Measurements from ENCODE around the gene NEK7. TPM values are rescaled to one million over a fixed set of nuclear protein-coding genes. Genes with fewer than 3 reads are reported as not detected.

Gene NEK7
- total and polyA plus RNA-seq, 2 of the 8 experiments (the other 6 are each of a cell fraction or from before 2014, with no cell fraction given): 5.1 to 10.0 TPM

DNA sequence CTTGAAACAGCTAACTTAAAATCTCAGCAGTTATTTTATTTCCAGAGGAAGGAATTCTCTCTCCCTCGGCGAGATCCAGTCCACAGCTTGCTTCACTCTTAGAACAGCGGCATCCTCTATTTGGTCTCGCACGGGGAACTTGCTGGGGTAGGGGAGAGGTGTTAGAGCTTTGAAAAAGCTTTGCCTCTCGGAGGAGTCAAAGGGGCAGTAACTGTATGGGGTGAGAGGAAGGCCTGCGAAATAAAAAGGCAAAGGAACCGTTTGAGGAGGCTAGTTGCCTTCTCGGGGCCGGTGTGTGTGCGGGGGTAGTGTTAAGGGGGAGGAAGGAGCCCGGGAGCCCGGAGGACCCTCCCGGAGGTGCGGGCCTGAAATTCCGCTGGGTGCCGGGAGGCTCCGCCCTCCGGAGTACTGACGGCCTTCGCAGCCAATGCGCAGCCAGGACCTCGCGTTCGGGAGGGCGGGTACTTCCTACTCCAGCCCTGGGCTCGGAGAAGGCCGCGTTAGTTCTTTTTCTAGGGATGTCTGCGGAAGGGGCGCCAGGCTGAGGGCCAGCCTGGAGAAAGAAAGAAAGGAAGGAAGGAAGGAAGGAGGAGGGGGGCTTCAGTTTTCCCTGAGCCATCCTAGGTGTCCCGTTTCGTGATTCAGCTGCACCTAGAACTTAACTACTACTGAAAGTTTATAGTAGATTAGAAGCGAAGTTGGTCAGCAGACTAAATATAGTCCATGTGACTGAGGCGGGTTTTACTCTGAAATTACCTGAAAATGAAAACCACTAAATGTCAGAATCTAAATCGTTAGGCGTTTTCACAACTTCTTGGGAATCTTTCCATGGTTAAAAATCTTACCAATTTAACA lies 2.2 kb downstream of the NEK7 start (continued):
- peak; percentile 36 for TF ChIP-seq KDM4A (IDR thresholded peaks at IDR 0.05; ENCODE audit: low read depth, low read length, severe bottlenecking)
- no peak for TF ChIP-seq BRCA1 (IDR thresholded peaks at IDR 0.05; ENCODE audit: low read depth, low read length)
- TF ChIP-seq EP300 (IDR thresholded peaks at IDR 0.05; ENCODE audit: borderline replicate concordance in 1 of 2, low read depth in 2 of 2, low read length in 2 of 2): no peak
- no peak for TF ChIP-seq SIRT6 (IDR thresholded peaks at IDR 0.05; ENCODE audit: low read length)

Data from H1 (cell line).